ENCODE data around the gene HS6ST3.

- TF ChIP-seq POLR2A (IDR thresholded peaks at IDR 0.05; ENCODE audit: low read length) (no peak), GATA1 (IDR thresholded peaks at IDR 0.05; ENCODE audit: low read depth, low read length) (no peak)
Measured at GRCh38 chr13:96792736-96793403, 703.0 kb downstream of the HS6ST3 start.
